ENCODE measurements around the gene PHF5A.

PHF5A gene

GRCh38 chr22:41488076-41488475, 19.6 kb upstream of the PHF5A start:
- no peak overlapping the region for H3K4me3 ChIP-seq (ENCODE audit: low read depth, low read length)
- no peak for TF ChIP-seq CTCF (IDR thresholded peaks at IDR 0.05; ENCODE audit: insufficient read depth, low read depth, low read length, missing control alignments)
- DNase-seq (ENCODE audit: low read depth): no peak

GRCh38 chr22:41487037-41487935, 18.8 kb upstream of the PHF5A start:
- DNase-seq (ENCODE audit: low read depth): no peak
- no peak overlapping the region for H3K4me3 ChIP-seq (ENCODE audit: low read depth, low read length)
- no peak for TF ChIP-seq CTCF (IDR thresholded peaks at IDR 0.05; ENCODE audit: insufficient read depth, low read depth, low read length, missing control alignments)

- H3K4me3 ChIP-seq (ENCODE audit: low read depth, low read length): no peak overlapping the region
- TF ChIP-seq CTCF (IDR thresholded peaks at IDR 0.05; ENCODE audit: insufficient read depth, low read depth, low read length, missing control alignments): no peak
- DNase-seq (ENCODE audit: low read depth): no peak
Observed at GRCh38 chr22:41485033-41485432, 16.5 kb upstream of the PHF5A start.

GRCh38 chr22:41482319-41482935, 13.9 kb upstream of the PHF5A start:
- peak; percentile 35 for DNase-seq (ENCODE audit: low read depth)
- TF ChIP-seq CTCF (IDR thresholded peaks at IDR 0.05; ENCODE audit: insufficient read depth, low read depth, low read length, missing control alignments): no peak
- no peak overlapping the region for H3K4me3 ChIP-seq (ENCODE audit: low read depth, low read length)

GRCh38 chr22:41481925-41482318, 13.4 kb upstream of the PHF5A start:
- no peak for DNase-seq (ENCODE audit: low read depth)
- H3K4me3 ChIP-seq (ENCODE audit: low read depth, low read length): no peak overlapping the region
- TF ChIP-seq CTCF (IDR thresholded peaks at IDR 0.05; ENCODE audit: insufficient read depth, low read depth, low read length, missing control alignments): no peak

- TF ChIP-seq CTCF (IDR thresholded peaks at IDR 0.05; ENCODE audit: insufficient read depth, low read depth, low read length, missing control alignments): no peak
- no peak for DNase-seq (ENCODE audit: low read depth)
- no peak overlapping the region for H3K4me3 ChIP-seq (ENCODE audit: low read depth, low read length)
Observed at GRCh38 chr22:41481131-41481830, 12.8 kb upstream of the PHF5A start.
